ENCODE results near the gene SEPTIN6. TPM values are rescaled to one million over a fixed set of nuclear protein-coding genes. Genes with fewer than 3 reads are reported as not detected.

The SEPTIN6 gene
- total and polyA plus RNA-seq, 2 of the 8 experiments (the other 6 are each of a cell fraction or from before 2014, with no cell fraction given), result 31.0 to 42.6 TPM

DNA sequence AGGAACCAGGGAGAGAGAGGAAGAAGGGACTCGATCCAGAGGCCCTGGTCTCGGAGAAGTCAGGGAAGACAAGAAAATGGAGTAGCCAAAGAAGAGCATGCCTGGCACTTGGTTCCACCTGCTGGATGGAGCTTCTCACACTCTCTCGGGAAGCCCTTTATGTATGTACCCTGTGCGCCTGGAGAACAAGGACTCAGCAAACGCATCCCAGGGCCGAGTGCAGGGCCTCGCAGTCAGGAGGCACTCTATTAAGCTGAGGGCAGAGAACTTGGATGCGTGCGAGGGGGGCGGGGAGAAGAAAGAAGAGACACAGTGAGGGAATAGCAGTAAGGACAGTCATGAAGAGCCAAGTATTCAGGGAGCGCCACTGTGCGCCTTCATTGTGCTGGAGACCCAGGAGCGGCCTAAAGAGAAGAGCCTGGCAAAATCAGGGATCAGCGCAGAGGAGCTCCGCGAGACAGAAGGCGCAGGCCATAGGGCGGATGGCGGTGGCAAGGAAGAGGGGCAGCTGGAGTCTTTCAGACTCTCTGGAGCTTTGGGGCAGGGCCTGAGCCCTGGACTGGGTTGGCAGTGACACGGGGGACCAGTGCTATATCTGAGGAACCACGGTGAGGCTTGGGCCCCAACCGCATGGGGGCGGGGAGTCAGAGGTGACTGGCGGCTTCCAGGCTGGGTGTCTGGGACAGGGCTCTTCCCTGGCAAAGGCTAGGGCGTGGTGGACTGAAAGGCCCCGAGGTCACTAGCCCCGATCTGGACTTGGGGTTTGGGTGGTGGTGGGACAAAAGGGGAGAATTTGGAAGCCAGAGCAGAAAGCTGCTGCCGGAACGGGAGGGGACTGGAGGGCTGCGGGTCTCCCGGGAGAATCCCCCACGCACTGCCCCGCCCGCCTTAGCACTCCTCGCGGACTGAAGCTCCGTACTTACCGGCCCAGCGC is 1.9 kb upstream of the SEPTIN6 start (continued):
- TF ChIP-seq KDM1A (IDR thresholded peaks at IDR 0.05; ENCODE audit: borderline replicate concordance, low read length) (no peak), JUND (IDR thresholded peaks at IDR 0.05; ENCODE audit: low read length) (no peak), TCF12 (IDR thresholded peaks at IDR 0.05; ENCODE audit: low read depth, low read length) (no peak), GTF2F1 (IDR thresholded peaks at IDR 0.05; ENCODE audit: borderline replicate concordance, low read depth, low read length) (no peak), BACH1 (IDR thresholded peaks at IDR 0.05; ENCODE audit: low read length) (no peak)
